Stimulated activated CD4-positive, alpha-beta T cell treated with anti-CD3 and anti-CD28 coated beads, Interleukin-4, amount 100 ng/mL, for 1 hour (primary cell): Measurements from ENCODE around the gene FAM3B.

Experiments used
- DNase-seq: peaks from one replicate; pipeline ENCODE4 v3.0.0-alpha.2; 2020

Gene FAM3B

DNA sequence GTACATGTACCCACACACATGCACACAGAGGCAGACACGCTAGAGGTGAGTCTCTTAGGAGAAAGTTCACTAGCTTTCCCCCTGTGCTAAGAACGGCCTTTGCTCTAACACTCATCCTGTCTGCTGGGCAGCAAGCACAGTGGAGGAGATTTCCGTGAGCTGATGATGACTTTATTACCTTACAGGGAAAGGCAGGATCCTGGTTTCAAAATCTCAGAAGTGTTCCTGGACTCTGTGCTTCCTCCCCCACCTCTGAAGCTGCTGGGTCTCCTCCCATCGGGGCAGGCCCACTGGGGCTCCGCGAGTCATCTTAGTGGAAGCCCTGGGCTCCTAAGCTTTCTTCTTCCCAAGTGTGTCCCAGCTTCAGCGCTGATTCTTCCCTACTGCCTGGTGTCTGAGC lies 2.7 kb downstream of the FAM3B start:
- no peak for DNase-seq

- no peak for DNase-seq
Measured at GRCh38 chr21:41321211-41321907, 4.8 kb downstream of the FAM3B start.

- no peak for DNase-seq
Measured at GRCh38 chr21:41321908-41322495, 5.4 kb downstream of the FAM3B start.

- DNase-seq, result no peak
Measured at GRCh38 chr21:41322496-41323382, 6.1 kb downstream of the FAM3B start.

DNA sequence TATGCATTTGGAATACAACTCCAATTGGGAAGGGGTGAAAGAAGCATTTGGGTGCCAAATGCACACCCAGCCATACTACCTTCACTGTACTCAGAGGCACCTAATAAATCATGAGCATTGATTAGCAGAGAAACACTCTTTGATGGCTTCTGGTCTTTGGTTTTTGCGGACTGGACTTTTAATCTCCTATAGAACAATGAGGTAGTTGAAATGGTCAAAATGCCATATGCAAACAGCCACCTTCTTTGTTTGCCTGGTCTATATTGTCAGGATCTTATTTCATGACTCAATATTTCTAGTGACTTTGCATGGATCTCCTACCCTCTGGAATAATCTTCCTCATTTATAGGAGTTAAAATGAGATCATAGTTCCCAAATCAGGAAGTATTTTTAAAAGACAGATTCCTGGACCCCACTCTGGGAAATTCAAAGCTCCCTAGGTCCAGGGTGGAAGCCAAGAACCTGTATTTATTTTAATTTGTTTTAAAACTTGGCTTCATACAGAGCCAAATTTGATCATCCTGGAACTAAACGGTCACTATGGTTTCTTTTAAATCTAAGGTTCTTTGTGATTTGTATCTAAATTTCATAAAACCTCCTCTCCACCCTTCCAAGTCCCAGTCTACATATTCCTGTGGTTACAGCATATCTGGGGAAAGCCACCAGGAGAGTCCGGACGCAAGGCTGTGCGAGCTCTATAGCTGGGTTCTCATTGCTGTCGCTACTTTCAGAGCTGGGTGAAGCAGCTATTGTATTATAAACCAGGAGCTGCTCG lies 8.7 kb downstream of the FAM3B start:
- DNase-seq, result no peak

DNA sequence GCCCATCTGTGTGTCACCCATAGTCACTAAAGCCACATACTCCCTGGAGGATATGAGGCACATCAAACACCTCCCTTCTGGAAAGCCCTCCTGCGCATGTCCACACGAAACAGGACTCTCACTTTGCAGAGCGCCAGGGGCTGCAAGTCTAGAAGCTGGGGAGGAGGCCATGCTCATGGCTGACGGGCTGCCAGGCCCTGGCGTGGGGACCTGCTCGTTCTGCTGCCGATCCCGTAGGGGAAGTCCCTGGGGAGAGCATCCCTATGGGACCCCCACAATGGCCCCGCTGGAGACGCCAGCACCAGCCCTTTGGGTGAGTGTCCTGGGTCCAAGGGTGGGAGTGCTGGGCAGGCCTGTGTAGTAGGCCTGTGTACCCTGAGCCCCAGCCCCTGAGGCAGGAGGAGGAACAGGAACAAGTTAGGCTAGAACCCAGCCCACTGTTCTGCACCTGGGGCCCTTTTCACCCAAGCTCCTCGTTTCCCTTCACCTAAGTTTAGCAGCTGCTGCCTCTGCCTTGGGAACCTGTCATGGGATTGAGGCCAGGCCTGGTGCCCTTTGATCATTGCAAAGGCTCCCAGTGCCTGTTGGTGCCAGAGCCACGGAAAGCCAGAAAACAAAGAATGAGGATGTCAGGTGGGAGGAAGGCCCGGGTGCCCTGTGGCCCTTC lies 9.9 kb downstream of the FAM3B start:
- no peak for DNase-seq

DNA sequence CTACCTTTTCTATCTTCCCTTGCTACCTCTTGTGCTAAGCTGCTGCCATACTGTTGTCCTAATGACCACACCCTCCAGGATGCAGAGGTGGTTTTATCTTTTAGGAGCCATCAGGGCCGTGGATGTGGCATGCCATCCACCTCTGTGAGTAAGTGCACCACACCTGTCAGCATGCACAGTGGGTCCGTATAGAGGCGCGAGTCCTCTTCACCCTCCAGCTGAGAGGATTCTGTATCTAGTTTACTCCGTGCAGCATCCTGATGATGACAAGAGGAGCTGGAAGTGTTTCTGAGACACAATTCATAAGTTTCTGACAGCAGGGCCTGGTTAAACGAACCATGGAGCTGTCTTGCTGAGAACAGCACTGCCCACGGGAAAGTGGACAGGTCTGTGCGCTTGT lies 11.2 kb downstream of the FAM3B start:
- DNase-seq, result no peak

DNA sequence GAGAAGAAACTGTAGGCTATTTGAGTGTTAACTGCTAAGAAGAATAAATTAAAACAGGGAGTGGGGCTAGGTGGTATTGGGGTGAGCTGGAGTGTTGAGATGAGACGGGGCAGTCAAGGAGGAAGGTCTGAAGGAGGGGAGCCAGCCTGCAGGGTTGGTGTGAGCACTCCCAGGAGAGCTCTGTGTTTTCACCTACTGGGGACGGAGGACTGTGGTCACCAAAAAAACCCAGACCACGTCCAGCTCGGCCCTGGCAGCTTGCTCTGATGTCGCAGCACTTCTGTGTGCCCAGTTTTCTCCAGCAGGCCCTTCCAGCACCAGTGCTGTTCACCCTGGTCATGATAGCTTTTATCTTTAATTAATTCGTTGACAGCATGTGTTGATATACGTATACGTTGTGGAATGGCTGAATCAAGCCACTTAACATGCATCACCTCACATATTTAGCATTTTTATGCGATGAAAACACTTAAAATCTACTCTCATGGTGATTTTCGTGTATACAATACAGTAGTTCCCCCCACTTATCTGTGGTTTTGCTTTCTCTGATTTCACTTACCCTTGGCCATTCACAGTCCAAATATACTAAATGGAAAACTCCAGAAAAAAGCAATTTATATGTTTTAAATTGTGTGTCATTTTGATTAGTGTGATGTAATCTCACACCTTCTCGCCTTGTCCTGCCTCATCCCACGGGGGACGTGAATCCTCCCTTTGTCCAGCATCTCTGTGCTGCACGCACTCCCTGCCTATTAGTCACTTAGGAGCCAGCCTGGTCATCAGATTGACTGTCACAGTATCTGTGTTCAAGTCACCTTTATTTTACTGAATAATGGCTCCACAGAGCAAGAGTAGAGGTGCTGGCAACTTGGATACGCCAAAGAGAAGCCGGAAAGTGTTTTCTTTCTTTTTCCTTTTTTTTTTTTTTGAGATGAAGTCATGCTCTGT lies 12.3 kb downstream of the FAM3B start:
- DNase-seq, result no peak

DNA sequence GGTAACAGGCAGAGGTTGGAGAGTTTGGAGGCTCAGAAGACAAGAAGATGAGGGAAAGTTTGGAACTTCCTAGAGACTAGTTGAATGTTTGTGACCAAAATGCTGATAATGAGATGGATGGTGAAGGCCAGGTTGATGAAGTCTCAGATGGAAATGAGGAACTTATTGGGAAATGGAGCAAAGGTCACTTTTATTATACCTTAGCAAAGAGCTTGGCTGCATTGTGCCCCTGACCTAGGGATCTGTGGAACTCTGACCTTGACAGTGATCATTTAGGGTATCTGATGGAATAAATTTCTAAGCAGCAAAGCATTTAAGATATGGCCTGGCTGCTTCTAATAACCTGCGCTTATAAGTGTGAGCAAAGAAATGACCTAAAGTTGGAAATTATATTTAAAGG lies 17.2 kb downstream of the FAM3B start:
- no peak for DNase-seq

- DNase-seq, result no peak
Measured at GRCh38 chr21:41337515-41337914, 20.9 kb downstream of the FAM3B start.

- DNase-seq, result no peak
Measured at GRCh38 chr21:41338455-41338854, 21.9 kb downstream of the FAM3B start.

DNA sequence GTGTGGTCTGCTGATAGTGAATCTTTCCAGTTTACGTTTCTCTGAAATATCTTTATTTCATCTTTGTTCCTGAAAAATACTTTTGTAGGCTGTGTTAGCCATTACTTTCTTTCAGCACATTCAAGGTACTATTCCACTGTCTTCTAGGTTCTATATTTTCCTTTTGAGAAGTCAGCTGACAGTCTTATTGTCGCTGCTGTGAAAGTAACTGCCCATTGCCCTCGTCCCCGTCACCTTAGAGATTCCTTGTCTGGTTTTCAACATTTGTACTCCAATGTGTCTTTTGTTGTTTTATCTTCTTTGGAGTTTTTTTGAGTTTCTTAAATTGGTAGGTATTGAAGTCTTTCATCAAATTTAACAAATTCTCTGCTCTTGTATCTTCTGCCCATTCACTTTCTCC lies 25.4 kb downstream of the FAM3B start:
- DNase-seq, result no peak

GRCh38 chr21:41344146-41344545 lies 27.5 kb downstream of the FAM3B start:
- DNase-seq, result no peak

DNA sequence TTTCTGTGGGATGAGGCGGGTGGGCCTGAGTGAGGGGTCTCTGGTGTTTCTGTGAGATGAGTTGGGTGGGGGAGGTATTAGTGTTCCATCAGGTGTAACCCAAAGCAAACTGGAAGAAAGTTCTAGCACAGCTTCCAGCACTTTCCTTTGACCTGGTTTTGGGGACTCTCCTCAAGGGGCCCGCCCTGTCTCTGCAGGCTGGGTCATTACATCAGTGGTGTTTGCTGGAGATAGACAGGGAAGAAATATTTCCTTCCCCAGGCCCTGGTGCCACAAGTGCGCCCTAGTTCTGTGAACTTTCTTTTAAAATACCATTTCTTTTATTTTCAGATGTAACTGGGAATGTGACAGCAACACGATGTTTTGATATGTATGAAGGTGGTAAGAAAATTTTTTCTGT lies 28.8 kb downstream of the FAM3B start:
- DNase-seq, result no peak

- no peak for DNase-seq
Measured at GRCh38 chr21:41345934-41346685, 29.5 kb downstream of the FAM3B start.

DNA sequence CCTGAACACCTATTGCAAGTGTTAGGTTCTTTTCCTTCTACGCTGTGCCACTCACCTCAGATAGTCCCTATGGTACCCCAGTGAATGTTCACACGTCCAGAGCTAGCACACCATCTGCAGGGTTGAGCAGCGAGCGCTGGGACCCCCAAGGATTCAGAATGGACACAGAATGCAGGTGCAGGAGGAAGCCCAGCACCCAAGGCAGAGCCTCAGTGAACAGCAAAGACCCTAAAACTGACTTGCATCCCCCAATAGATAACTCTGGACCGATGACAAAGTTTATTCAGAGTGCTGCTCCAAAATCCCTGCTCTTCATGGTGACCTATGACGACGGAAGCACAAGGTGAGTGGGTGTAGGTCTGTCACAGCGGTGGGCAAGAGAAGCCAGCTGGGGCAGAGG lies 30.2 kb downstream of the FAM3B start:
- DNase-seq, result no peak

- DNase-seq, result no peak
Measured at GRCh38 chr21:41348434-41348833, 31.8 kb downstream of the FAM3B start.

DNA sequence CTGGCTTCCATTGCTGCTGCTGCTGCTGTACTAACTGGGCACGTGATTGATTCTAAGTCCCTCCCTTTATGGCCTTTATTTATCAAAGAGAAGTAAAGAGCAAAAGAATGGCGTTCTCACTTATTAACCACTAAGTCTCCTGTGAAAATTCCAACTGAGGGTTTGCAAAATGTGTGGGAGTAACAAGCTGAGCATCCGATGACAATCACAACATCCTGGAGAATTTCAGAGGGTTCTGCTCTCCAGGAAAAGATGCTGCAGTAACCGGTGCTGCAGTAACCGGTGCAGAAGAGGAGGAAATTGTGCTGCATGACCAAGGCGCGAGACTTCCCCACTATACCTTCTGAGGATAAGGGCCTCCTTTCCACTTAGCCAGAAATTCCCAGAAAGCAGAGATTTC lies 32.5 kb downstream of the FAM3B start:
- DNase-seq, result no peak

DNA sequence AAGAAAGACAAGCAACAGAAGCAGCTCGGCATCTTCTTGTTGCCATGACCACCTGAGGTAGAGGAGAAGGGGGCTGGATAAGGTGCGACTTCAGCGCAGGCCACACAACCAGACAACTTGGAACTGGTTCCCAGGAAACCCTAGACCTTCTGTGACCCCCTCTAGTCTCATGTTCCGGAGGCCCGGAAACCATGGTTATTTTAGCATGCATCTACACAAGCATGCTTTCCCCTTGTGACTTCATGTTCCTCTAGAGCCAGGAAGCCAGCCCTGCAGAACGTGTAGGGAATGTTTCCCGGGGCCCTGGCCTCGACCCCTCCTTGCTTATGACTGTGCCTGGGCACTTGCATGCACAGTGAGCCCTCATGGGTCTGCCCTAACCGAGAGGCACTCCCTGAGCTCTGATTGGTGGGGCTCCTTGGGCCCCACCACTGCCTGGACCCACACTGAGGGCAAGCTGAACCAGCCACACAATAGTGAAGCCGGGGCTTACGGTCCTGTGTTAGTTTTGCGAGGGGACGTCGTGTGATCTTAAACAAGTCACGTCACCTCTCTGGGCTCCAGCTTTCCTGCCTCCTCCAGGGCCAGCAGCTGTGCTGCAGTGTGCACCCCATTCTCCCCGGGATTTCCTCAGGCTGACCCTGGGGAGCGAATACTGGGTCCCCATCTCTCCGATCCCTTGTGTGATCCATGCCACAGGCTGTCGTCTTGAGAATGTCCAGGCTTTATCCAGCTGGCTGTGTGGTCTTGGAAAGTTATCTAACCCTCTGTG lies 33.2 kb downstream of the FAM3B start:
- DNase-seq, result no peak
